22Rv1 (cell line): ENCODE data around the gene TMEM240.

Experiments
- ZFX ChIP-seq: fragments of 450-650 bp; IDR thresholded peaks from 2 replicates; pipeline ENCODE4 v1.6.1; 2017; ENCODE audit warnings: antibody characterized with exemption, borderline replicate concordance
- TF ChIP-seq, protein P1 (sequence below): fragments of 450-650 bp; IDR thresholded peaks from 2 replicates; pipeline ENCODE4 v1.5.1; 2017; ENCODE audit warnings: mild to moderate bottlenecking

- TF ChIP-seq, protein P1, sequence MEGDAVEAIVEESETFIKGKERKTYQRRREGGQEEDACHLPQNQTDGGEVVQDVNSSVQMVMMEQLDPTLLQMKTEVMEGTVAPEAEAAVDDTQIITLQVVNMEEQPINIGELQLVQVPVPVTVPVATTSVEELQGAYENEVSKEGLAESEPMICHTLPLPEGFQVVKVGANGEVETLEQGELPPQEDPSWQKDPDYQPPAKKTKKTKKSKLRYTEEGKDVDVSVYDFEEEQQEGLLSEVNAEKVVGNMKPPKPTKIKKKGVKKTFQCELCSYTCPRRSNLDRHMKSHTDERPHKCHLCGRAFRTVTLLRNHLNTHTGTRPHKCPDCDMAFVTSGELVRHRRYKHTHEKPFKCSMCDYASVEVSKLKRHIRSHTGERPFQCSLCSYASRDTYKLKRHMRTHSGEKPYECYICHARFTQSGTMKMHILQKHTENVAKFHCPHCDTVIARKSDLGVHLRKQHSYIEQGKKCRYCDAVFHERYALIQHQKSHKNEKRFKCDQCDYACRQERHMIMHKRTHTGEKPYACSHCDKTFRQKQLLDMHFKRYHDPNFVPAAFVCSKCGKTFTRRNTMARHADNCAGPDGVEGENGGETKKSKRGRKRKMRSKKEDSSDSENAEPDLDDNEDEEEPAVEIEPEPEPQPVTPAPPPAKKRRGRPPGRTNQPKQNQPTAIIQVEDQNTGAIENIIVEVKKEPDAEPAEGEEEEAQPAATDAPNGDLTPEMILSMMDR, result no peak
- TF ChIP-seq ZFX, result no peak
Measured at GRCh38 chr1:1564268-1564667, 23.8 kb upstream of the TMEM240 start.
